ENCODE data around the gene MIEN1.

Gene MIEN1

DNA sequence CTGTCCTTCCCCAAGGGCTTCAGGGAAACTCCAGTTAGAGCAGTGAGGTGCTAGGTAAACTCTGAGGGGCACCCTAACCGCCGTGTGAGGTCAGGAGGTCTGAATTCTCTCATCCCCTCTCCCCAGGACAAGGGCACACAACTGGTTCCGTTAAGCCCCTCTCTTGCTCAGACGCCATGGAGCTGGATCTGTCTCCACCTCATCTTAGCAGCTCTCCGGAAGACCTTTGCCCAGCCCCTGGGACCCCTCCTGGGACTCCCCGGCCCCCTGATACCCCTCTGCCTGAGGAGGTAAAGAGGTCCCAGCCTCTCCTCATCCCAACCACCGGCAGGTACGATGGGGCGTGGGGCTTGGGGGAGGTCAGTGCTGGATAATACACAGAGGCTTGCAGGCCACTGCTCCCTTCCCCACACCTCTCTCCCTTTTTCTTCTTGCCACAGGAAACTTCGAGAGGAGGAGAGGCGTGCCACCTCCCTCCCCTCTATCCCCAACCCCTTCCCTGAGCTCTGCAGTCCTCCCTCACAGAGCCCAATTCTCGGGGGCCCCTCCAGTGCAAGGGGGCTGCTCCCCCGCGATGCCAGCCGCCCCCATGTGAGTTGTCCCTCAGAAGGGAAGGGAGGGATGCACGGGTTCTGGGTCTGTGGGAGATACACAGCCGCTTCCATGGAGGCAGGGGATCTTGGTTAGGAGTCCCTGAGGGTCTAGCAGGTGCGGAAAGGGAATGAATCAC lies 12.0 kb upstream of the MIEN1 start:
- POLR2A ChIA-PET = no interaction called here
- CTCF ChIA-PET = interaction anchor here (0.9 to 1.9 kb wide), 4 partner anchors 11 to 121 kb away, joined by 3 to 8 read pairs (median 4); partner anchors contain the start of gene MIEN1
- DNase-seq (ENCODE audit: extremely low spot score) = no peak
- TF ChIP-seq CTCF (IDR thresholded peaks at IDR 0.05; ENCODE audit: control extremely low read depth, extremely low read depth, low read depth, missing control alignments) = no peak

DNA sequence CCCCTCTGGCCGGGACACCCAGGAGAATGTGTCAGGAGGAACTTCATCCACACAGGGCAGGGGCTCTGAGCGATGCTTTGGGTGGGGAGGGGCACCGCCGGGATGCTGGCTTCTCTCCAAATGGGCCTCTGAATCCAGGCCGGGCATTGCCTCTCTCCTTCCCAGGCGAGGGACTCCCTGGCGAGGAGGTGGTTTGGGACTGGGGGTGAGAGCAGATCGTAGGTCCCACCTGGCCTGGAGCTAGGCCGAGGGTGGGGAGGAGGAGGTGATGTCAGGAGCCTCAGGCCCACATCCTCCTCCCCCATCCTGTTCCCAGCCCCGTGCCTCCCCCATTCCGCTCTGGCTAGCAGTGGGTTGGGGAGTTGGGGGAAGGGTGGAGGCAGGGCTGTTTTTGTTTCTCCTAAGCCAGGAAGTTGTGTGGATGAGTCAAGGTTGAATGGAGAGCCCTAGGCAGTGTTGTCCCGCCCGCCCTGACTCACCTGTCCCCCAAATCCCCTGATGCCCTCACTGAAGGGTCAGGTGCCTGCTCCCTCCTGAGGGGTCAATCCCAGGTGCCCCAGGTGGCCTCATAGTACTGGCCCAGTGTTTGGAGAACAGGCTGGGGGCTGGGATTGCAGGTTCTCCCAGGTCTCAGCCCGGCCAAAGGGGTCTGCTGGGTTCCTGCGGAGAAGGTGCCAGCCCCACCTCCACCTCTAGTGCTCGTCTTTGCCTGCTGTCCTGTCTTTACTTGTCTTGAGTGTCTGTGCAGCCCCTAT lies 10.2 kb upstream of the MIEN1 start:
- ChIA-PET POLR2A (no interaction called here), CTCF (interaction anchor here (1.6 kb wide), 1 partner anchor 10 kb away, joined by 9 read pairs; the partner anchor contains the start of gene MIEN1)
- no peak for TF ChIP-seq CTCF (IDR thresholded peaks at IDR 0.05; ENCODE audit: control extremely low read depth, extremely low read depth, low read depth, missing control alignments)
- DNase-seq (ENCODE audit: extremely low spot score) = no peak

DNA sequence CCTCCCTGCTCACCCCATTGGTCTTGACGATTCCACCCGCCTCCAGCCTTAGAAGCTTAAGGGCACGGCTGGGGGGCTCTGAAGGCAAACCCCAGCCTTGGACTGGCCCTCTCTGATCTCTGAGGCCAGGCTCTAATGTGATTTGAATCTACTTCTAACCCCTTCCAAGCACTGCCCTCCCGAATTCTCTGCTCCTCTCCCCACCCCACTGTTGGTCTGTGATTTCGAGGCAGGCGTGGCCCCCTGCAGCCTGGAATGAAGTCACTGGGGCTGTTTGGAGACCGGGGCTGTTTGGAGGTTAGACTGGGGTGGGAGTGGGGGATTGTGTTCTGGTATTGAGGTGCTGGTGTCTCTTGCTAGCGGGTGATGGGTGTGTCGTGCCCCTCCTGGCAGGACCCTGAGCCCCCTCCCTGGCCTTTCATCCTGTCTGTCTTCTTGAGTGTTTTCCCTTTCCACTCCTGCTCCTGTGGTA lies 9.6 kb upstream of the MIEN1 start:
- TF ChIP-seq CTCF (IDR thresholded peaks at IDR 0.05; ENCODE audit: control extremely low read depth, extremely low read depth, low read depth, missing control alignments) = no peak
- ChIA-PET CTCF (interaction anchor here (1.6 kb wide), 1 partner anchor 9 kb away, joined by 9 read pairs; the partner anchor contains the start of gene MIEN1), POLR2A (no interaction called here)
- DNase-seq (ENCODE audit: extremely low spot score) = no peak

- DNase-seq (ENCODE audit: extremely low spot score) = no peak
Measured at GRCh38 chr17:39738983-39739884, 8.9 kb upstream of the MIEN1 start.

GRCh38 chr17:39738568-39738901 lies 8.2 kb upstream of the MIEN1 start:
- CTCF ChIA-PET = interaction anchor here (1.6 kb wide), 1 partner anchor 8 kb away, joined by 9 read pairs; the partner anchor contains the start of gene MIEN1
- no peak for TF ChIP-seq CTCF (IDR thresholded peaks at IDR 0.05; ENCODE audit: control extremely low read depth, extremely low read depth, low read depth, missing control alignments)
- peak; percentile 77 for DNase-seq (ENCODE audit: extremely low spot score)

More at GRCh38 chr17:39738983-39739884, 8.9 kb upstream of the MIEN1 start:
- POLR2A ChIA-PET = no interaction called here
- no peak for TF ChIP-seq CTCF (IDR thresholded peaks at IDR 0.05; ENCODE audit: control extremely low read depth, extremely low read depth, low read depth, missing control alignments)
- CTCF ChIA-PET = interaction anchor here (1.6 kb wide), 1 partner anchor 9 kb away, joined by 9 read pairs; the partner anchor contains the start of gene MIEN1

More at GRCh38 chr17:39738568-39738901, 8.2 kb upstream of the MIEN1 start:
- POLR2A ChIA-PET = no interaction called here

Measured in GM10248 (cell line).